Progenitor cell of endocrine pancreas (in vitro differentiated cells): ENCODE results near the gene SLC31A2. TPM values are rescaled to one million over a fixed set of nuclear protein-coding genes. Genes with fewer than 3 reads are reported as not detected.

Source experiments
- DNase-seq: peaks from one replicate; pipeline ENCODE4 v3.0.0; 2021; ENCODE audit warnings: low spot score; ENCODE audit not compliant: unreplicated experiment
- H3K27ac Mint-ChIP-seq: 2 replicates; pipeline ENCODE4 v1.8.0; 2021; ENCODE audit warnings: mild to moderate bottlenecking, moderate library complexity, mixed read lengths
- H3K27me3 Mint-ChIP-seq: 2 replicates; pipeline ENCODE4 v1.8.0; 2021; ENCODE audit warnings: mixed read lengths
- H3K36me3 Mint-ChIP-seq: 2 replicates; pipeline ENCODE4 v1.8.0; 2022; ENCODE audit warnings: mixed read lengths; ENCODE audit not compliant: insufficient read depth
- H3K4me1 Mint-ChIP-seq: 2 replicates; pipeline ENCODE4 v1.8.0; 2021; ENCODE audit warnings: low read depth, mixed read lengths
- H3K4me3 Mint-ChIP-seq: 2 replicates; pipeline ENCODE4 v1.8.0; 2021; ENCODE audit warnings: low read depth, mild to moderate bottlenecking, moderate library complexity, mixed read lengths
- H3K9me3 Mint-ChIP-seq: 2 replicates; pipeline ENCODE4 v1.8.0; 2021; ENCODE audit warnings: low read depth, mixed read lengths
- total RNA-seq: library from RNA; stranded (reverse); gene quantifications from 2 replicates; pipeline ENCODE4 v1.2.1, GENCODE V29; 2021
- TF ChIP-seq, protein P1 (sequence below): fragments of 200-600 bp; sonication (generic); IDR thresholded peaks from one replicate; pipeline ENCODE4 v1.5.0; 2021; ENCODE audit warnings: antibody characterized with exemption, mild to moderate bottlenecking; ENCODE audit not compliant: unreplicated experiment

SLC31A2 gene
- total RNA-seq, 1 donor from 2014 or later, result 3.3 TPM

DNA sequence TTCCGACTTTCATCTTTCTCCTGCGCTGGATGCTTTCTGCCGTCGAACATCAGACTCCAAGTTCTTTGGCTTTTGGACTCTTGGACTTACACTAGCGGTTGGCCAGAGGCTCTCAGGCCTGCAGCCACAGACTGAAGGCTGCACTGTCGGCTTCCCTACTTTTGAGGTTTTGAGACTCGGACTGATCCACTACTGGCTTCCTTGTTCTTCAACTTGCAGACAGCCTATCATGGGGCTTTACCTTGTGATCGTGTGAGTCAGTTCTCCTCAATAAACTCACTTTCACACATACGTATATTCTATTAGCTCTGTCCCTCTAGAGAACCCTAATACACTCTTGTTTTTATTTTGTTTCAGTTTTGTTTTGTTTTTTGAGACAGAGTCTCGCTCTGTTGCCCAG lies 60.0 kb downstream of the SLC31A2 start:
- no peak for DNase-seq
- peak overlapping the region; percentile 43 for H3K27ac Mint-ChIP-seq
- TF ChIP-seq, protein P1, sequence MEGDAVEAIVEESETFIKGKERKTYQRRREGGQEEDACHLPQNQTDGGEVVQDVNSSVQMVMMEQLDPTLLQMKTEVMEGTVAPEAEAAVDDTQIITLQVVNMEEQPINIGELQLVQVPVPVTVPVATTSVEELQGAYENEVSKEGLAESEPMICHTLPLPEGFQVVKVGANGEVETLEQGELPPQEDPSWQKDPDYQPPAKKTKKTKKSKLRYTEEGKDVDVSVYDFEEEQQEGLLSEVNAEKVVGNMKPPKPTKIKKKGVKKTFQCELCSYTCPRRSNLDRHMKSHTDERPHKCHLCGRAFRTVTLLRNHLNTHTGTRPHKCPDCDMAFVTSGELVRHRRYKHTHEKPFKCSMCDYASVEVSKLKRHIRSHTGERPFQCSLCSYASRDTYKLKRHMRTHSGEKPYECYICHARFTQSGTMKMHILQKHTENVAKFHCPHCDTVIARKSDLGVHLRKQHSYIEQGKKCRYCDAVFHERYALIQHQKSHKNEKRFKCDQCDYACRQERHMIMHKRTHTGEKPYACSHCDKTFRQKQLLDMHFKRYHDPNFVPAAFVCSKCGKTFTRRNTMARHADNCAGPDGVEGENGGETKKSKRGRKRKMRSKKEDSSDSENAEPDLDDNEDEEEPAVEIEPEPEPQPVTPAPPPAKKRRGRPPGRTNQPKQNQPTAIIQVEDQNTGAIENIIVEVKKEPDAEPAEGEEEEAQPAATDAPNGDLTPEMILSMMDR, result no peak
- peaks cover 12% of the 10 kb centered on the region for H3K36me3 Mint-ChIP-seq
- no peaks in the 10 kb centered on the region for H3K27me3 Mint-ChIP-seq
- H3K9me3 Mint-ChIP-seq, result no peaks in the 10 kb centered on the region
- H3K4me1 Mint-ChIP-seq, result peaks cover 7% of the 10 kb centered on the region
- no peak overlapping the region for H3K4me3 Mint-ChIP-seq

Other genes with a start within 250 kb of the SLC31A2 start
- 14.1 and 16.5 TPM in 2 replicates for gene ZNF883, start 138.8 kb upstream of the SLC31A2 start, total RNA-seq
- gene ZFP37, start 94.3 kb upstream of the SLC31A2 start, total RNA-seq, result 7.9 and 8.7 TPM in 2 replicates
- gene FKBP15, start 70.3 kb downstream of the SLC31A2 start, total RNA-seq, result 26.9 and 29.3 TPM in 2 replicates
- gene SLC31A1, start 70.5 kb downstream of the SLC31A2 start, total RNA-seq, result 28.2 and 28.5 TPM in 2 replicates
- gene CDC26, start 124.6 kb downstream of the SLC31A2 start, total RNA-seq, result 33.0 and 36.6 TPM in 2 replicates
- 33.6 and 35.1 TPM in 2 replicates for gene PRPF4, start 124.7 kb downstream of the SLC31A2 start, total RNA-seq
- gene RNF183, start 152.4 kb downstream of the SLC31A2 start, total RNA-seq, result 0.26 and 0.44 TPM in 2 replicates
- gene WDR31, start 189.3 kb downstream of the SLC31A2 start, total RNA-seq, result 5.1 and 5.7 TPM in 2 replicates
- gene BSPRY, start 198.5 kb downstream of the SLC31A2 start, total RNA-seq, result 18.8 and 19.7 TPM in 2 replicates
- 77.4 and 83.9 TPM in 2 replicates for gene HDHD3, start 226.0 kb downstream of the SLC31A2 start, total RNA-seq